Peyer's patch (tissue), 4 donors: ENCODE results near the gene ST6GAL2. TPM values are rescaled to one million over a fixed set of nuclear protein-coding genes. Genes with fewer than 3 reads are reported as not detected.

Source experiments
- DNase-seq, 3 donors: peaks; one replicate each; pipeline ENCODE4 v3.0.0-alpha.2; 2017 to 2019
- H3K27ac ChIP-seq, 4 donors: fragments of 200-600 bp; sonication (generic); one replicate each; pipeline ENCODE4 v1.5.1; 2016 to 2019
- H3K27me3 ChIP-seq, 2 donors: fragments of 200-600 bp; sonication (generic); one replicate each; pipeline ENCODE4 v1.5.1; 2019
- H3K36me3 ChIP-seq, 3 donors: fragments of 200-600 bp; sonication (generic); one replicate each; pipeline ENCODE4 v1.5.1; 2016 to 2019
- H3K4me1 ChIP-seq, 4 donors: fragments of 200-600 bp; sonication (generic); one replicate each; pipeline ENCODE4 v1.5.1; 2016 to 2019
- H3K4me3 ChIP-seq, 4 donors: fragments of 200-600 bp; sonication (generic); 1 replicate in 3 of 4; 2 replicates in 1 of 4; pipeline ENCODE4 v1.5.1; 2016 to 2019; ENCODE audit warnings: mild to moderate bottlenecking in 1 of 4
- H3K9me3 ChIP-seq, 4 donors: fragments of 200-600 bp; sonication (generic); one replicate each; pipeline ENCODE4 v1.5.1; 2016 to 2019; ENCODE audit warnings: mild to moderate bottlenecking in 1 of 4
- CTCF ChIP-seq, 6 experiments: fragments of 450-650 bp in 4 of 6; fragments of 200-600 bp in 2 of 6; sonication (generic) in 1 of 6; IDR thresholded peaks; one replicate each; pipeline ENCODE4 v1.5.1; 2017 to 2019; ENCODE audit warnings: antibody characterized with exemption in 6 of 6, mild to moderate bottlenecking in 3 of 6, moderate library complexity in 1 of 6
- POLR2A ChIP-seq, 2 donors: fragments of 450-650 bp; IDR thresholded peaks; one replicate each; pipeline ENCODE4 v1.5.1; 2017; ENCODE audit warnings: antibody characterized with exemption in 2 of 2, mild to moderate bottlenecking in 2 of 2, moderate library complexity in 2 of 2
- total RNA-seq, 4 donors: library from RNA; depleted of rRNA; stranded (reverse); fragments of >200 nt; gene quantifications; one replicate each; pipeline ENCODE4 v1.1.0, GENCODE V29; 2016

ST6GAL2 gene
- total RNA-seq, 4 donors from 2014 or later = 0.27 TPM; not detected in 3

- no peaks in the 10 kb centered on the region for H3K36me3 ChIP-seq
Measured at GRCh38 chr2:106759966-106760365, 126.0 kb downstream of the ST6GAL2 start.

GRCh38 chr2:106758901-106759497 lies 127.0 kb downstream of the ST6GAL2 start:
- H3K27ac ChIP-seq = no peak overlapping the region
- no peak for TF ChIP-seq CTCF (IDR thresholded peaks at IDR 0.05)
- TF ChIP-seq POLR2A (IDR thresholded peaks at IDR 0.05) = no peak

More at GRCh38 chr2:106759966-106760365, 126.0 kb downstream of the ST6GAL2 start:
- no peak for DNase-seq
- no peaks in the 10 kb centered on the region for H3K4me1 ChIP-seq
- no peak overlapping the region for H3K27ac ChIP-seq
- no peaks in the 10 kb centered on the region for H3K9me3 ChIP-seq
- no peak for TF ChIP-seq POLR2A (IDR thresholded peaks at IDR 0.05)
- no peak for TF ChIP-seq CTCF (IDR thresholded peaks at IDR 0.05)
- H3K4me3 ChIP-seq = no peak overlapping the region
- H3K27me3 ChIP-seq = no peaks in the 10 kb centered on the region

More at GRCh38 chr2:106758901-106759497, 127.0 kb downstream of the ST6GAL2 start:
- no peaks in the 10 kb centered on the region for H3K27me3 ChIP-seq
- no peaks in the 10 kb centered on the region for H3K9me3 ChIP-seq
- no peak for DNase-seq
- no peaks in the 10 kb centered on the region for H3K4me1 ChIP-seq
- H3K4me3 ChIP-seq = no peak overlapping the region
- no peaks in the 10 kb centered on the region for H3K36me3 ChIP-seq
